PC-9 (cell line): Measurements from ENCODE around the gene ZNF804A. TPM values are rescaled to one million over a fixed set of nuclear protein-coding genes. Genes with fewer than 3 reads are reported as not detected.

Experiments used
- BruUV-seq: library from RNA; stranded (reverse); fragments of 400-500 nt; replicated peaks from 2 replicates; lab custom pipeline; 2021; lab: Mats Ljungman, UMichigan
- CTCF ChIA-PET: fragments of 300-600 bp; sonication (Branson Sonifier 250); formaldehyde crosslinking; loops from one replicate; lab custom pipeline; 2022; ENCODE audit warnings: antibody characterized with exemption; lab: Charles Lee
- POLR2A ChIA-PET: fragments of 300-600 bp; sonication (Branson Sonifier 250); formaldehyde crosslinking; loops from one replicate; lab custom pipeline; 2022; ENCODE audit warnings: antibody characterized with exemption; ENCODE audit not compliant: unreplicated experiment; lab: Charles Lee
- DNase-seq, 2 experiments: peaks; one replicate each; pipeline versions ENCODE4 v3.0.0 to v3.0.0-alpha.2; 2015 to 2022; ENCODE audit warnings: mixed read lengths in 1 of 2
- H2AFZ ChIP-seq: fragments of 200-600 bp; sonication (generic); 2 replicates; pipeline ENCODE4 v1.8.1; 2017; ENCODE audit warnings: antibody characterized with exemption
- H3F3A ChIP-seq: fragments of 200-600 bp; sonication (generic); 2 replicates; pipeline ENCODE4 v1.8.1; 2017; ENCODE audit warnings: antibody characterized with exemption, mild to moderate bottlenecking, low read depth; ENCODE audit not compliant: insufficient read depth
- H3K27ac ChIP-seq: fragments of 200-600 bp; sonication (generic); 2 replicates; pipeline ENCODE4 v1.6.1; 2016; ENCODE audit warnings: mixed run types
- H3K27me3 ChIP-seq: fragments of 200-600 bp; sonication (generic); 2 replicates; pipeline ENCODE4 v1.6.1; 2016; ENCODE audit warnings: low read depth, mixed run types; ENCODE audit not compliant: insufficient read depth
- H3K36me3 ChIP-seq: fragments of 200-600 bp; sonication (generic); 2 replicates; pipeline ENCODE4 v1.6.1; 2016; ENCODE audit warnings: low read depth, mixed run types
- H3K4me1 ChIP-seq: fragments of 200-600 bp; sonication (generic); replicated peaks from 2 replicates; pipeline ENCODE4 v1.6.1; 2016; ENCODE audit warnings: mixed run types; ENCODE audit not compliant: insufficient read depth
- H3K4me2 ChIP-seq: fragments of 200-600 bp; sonication (generic); 2 replicates; pipeline ENCODE4 v1.6.1; 2017; ENCODE audit warnings: mixed run types
- H3K4me3 ChIP-seq: fragments of 200-600 bp; sonication (generic); 2 replicates; pipeline ENCODE4 v1.6.1; 2016; ENCODE audit warnings: mixed run types
- H3K79me2 ChIP-seq: fragments of 200-600 bp; sonication (generic); 2 replicates; pipeline ENCODE4 v1.6.1; 2017; ENCODE audit warnings: low read depth, mixed run types
- H3K9me2 ChIP-seq: fragments of 200-600 bp; sonication (generic); 2 replicates; pipeline ENCODE4 v1.8.1; 2017; ENCODE audit warnings: mild to moderate bottlenecking; ENCODE audit not compliant: insufficient read depth
- H3K9me3 ChIP-seq: fragments of 200-600 bp; sonication (generic); 2 replicates; pipeline ENCODE4 v1.8.1; 2016; ENCODE audit warnings: low read depth; ENCODE audit not compliant: insufficient read depth
- H4K20me1 ChIP-seq: fragments of 200-600 bp; sonication (generic); 2 replicates; pipeline ENCODE4 v1.8.1; 2017; ENCODE audit not compliant: insufficient read depth
- EZH2 ChIP-seq: fragments of 200-600 bp; sonication (generic); IDR thresholded peaks from 2 replicates; pipeline ENCODE4 v1.8.0; 2017; ENCODE audit warnings: antibody characterized with exemption, low read depth
- intact Hi-C: fragments of 100-400 bp; cut with micrococcal nuclease; formaldehyde crosslinking; loops from one replicate; pipeline ENCODE4 v1.10.0; 2022; ENCODE audit not compliant: unreplicated experiment
- total RNA-seq: library from RNA; stranded (reverse); gene quantifications from 2 replicates; pipeline ENCODE4 v1.2.3, GENCODE V29; 2021
- TF ChIP-seq, protein P1 (sequence below): fragments of 200-600 bp; sonication (generic); conservative IDR thresholded peaks from 2 replicates; pipeline ENCODE4 v1.6.1; 2017; ENCODE audit warnings: mixed run types, antibody characterized with exemption, mild to moderate bottlenecking, moderate library complexity

Gene ZNF804A
- total RNA-seq, 1 experiment from 2014 or later: not detected

DNA sequence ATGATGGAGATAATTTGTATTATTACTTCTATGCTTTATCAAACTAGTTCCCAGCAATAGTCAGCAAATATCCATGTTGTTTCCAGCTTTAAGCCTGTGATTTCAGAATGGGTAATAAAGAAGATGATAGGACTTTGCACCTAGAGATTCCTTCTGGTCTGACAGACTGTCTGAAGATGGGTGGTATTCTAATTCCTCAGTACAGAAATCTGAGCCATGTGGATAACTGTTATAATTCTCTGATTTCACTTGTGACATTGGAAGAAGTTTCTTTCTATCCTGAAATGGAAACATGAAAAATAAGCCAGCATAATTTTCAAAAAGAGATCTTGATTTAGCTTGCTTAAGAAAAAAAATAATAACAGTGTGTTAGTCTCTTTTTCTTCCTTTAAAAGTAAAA, 130.1 kb downstream of the ZNF804A start:
- Histone ChIP-seq H3F3A (no peaks in the 10 kb centered on the region), H3K4me2 (no peak overlapping the region), H3K4me3 (no peak overlapping the region), H3K9me3 (no peaks in the 10 kb centered on the region), H3K27ac (no peak overlapping the region), H2AFZ (no peak overlapping the region), H3K9me2 (no peaks in the 10 kb centered on the region), H4K20me1 (no peaks in the 10 kb centered on the region), H3K36me3 (no peaks in the 10 kb centered on the region), H3K27me3 (no peaks in the 10 kb centered on the region), H3K4me1 (no peaks in the 10 kb centered on the region), H3K79me2 (no peaks in the 10 kb centered on the region)
- CTCF ChIA-PET: no interaction called here
- no peak for DNase-seq
- TF ChIP-seq, protein P1, sequence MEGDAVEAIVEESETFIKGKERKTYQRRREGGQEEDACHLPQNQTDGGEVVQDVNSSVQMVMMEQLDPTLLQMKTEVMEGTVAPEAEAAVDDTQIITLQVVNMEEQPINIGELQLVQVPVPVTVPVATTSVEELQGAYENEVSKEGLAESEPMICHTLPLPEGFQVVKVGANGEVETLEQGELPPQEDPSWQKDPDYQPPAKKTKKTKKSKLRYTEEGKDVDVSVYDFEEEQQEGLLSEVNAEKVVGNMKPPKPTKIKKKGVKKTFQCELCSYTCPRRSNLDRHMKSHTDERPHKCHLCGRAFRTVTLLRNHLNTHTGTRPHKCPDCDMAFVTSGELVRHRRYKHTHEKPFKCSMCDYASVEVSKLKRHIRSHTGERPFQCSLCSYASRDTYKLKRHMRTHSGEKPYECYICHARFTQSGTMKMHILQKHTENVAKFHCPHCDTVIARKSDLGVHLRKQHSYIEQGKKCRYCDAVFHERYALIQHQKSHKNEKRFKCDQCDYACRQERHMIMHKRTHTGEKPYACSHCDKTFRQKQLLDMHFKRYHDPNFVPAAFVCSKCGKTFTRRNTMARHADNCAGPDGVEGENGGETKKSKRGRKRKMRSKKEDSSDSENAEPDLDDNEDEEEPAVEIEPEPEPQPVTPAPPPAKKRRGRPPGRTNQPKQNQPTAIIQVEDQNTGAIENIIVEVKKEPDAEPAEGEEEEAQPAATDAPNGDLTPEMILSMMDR: no peak
- no peak for TF ChIP-seq EZH2
- POLR2A ChIA-PET: no interaction called here
- intact Hi-C loops: no loop called here
- BruUV-seq: no TSS peak

DNA sequence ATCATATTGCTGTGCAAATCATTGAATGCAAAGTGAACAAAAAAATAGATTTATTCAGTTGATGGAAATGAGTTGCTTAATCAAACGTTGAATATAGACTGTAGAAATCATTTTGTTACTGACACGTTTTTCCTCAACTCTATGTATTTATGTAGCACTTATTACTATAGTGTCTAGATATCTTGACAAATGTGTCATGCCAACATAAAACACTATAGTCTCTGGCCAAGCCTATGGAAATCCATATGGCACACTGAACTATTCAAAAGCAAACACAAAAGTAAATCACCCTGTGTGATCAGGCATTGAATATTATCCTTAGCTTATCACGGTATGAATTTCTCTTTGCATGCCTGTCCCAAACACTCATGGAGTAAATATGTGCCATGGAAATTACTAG, 131.3 kb downstream of the ZNF804A start:
- intact Hi-C loops: no loop called here
- no peak for DNase-seq
- H3K36me3 ChIP-seq: no peaks in the 10 kb centered on the region
- H3K4me2 ChIP-seq: no peak overlapping the region
- TF ChIP-seq EZH2: no peak
- TF ChIP-seq, protein P1: no peak
- no peaks in the 10 kb centered on the region for H3K9me2 ChIP-seq
- no peak overlapping the region for H2AFZ ChIP-seq
- H4K20me1 ChIP-seq: no peaks in the 10 kb centered on the region
- BruUV-seq: no TSS peak
- ChIA-PET CTCF (no interaction called here), POLR2A (no interaction called here)
- no peaks in the 10 kb centered on the region for H3K27me3 ChIP-seq
- H3F3A ChIP-seq: no peaks in the 10 kb centered on the region
- H3K27ac ChIP-seq: no peak overlapping the region
- no peaks in the 10 kb centered on the region for H3K9me3 ChIP-seq
- no peaks in the 10 kb centered on the region for H3K79me2 ChIP-seq
- H3K4me1 ChIP-seq: no peaks in the 10 kb centered on the region
- no peak overlapping the region for H3K4me3 ChIP-seq

DNA sequence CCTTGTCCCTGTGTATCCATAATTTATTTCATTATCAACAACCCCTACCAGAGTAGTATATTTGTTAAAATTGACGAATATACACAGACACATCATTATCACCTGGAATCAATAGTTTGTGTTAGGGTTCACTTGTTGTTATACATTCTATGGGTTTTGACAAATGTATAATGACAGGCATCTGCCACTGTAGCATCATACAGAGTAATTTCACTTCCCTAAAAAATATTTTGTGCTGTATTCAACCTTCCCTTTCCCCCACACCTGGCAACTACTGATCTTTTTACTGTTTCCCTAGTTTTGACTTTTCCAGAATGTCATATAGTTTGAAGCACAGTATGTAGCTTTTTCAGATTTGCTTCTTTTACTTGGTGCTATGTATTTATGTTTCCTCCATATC, 132.0 kb downstream of the ZNF804A start:
- H3K4me3 ChIP-seq: no peak overlapping the region
- H3K27ac ChIP-seq: no peak overlapping the region
- no peak for DNase-seq
- no peaks in the 10 kb centered on the region for H3F3A ChIP-seq
- no peaks in the 10 kb centered on the region for H4K20me1 ChIP-seq
- no peak overlapping the region for H3K4me2 ChIP-seq
- no TSS peak for BruUV-seq
- no peak overlapping the region for H2AFZ ChIP-seq
- H3K9me3 ChIP-seq: no peaks in the 10 kb centered on the region
- intact Hi-C loops: no loop called here
- H3K79me2 ChIP-seq: no peaks in the 10 kb centered on the region
- no peaks in the 10 kb centered on the region for H3K27me3 ChIP-seq
- no peaks in the 10 kb centered on the region for H3K36me3 ChIP-seq
- ChIA-PET CTCF (interaction anchor here (0.6 kb wide), 1 partner anchor 1310 kb away, joined by 4 read pairs; no protein-coding TSS in a partner anchor), POLR2A (no interaction called here)
- no peaks in the 10 kb centered on the region for H3K4me1 ChIP-seq
- TF ChIP-seq EZH2: no peak
- TF ChIP-seq, protein P1: no peak
- H3K9me2 ChIP-seq: no peaks in the 10 kb centered on the region
